IPS DF 6.9 (cell line): ENCODE measurements around the gene CETP.

Source experiments
- DNase-seq: peaks from one replicate; pipeline ENCODE4 v3.0.0-alpha.2; 2013; ENCODE audit warnings: low read depth, low spot score
- H3K27ac ChIP-seq: one replicate; pipeline ENCODE4 v1.5.1; 2013; ENCODE audit warnings: low read length, control low read depth
- H3K27me3 ChIP-seq: 2 replicates; pipeline ENCODE4 v1.6.1; 2013; ENCODE audit warnings: mild to moderate bottlenecking, low read length; ENCODE audit not compliant: control insufficient read depth, insufficient read depth
- H3K36me3 ChIP-seq: 2 replicates; pipeline ENCODE4 v1.6.1; 2013; ENCODE audit warnings: low read length; ENCODE audit not compliant: control insufficient read depth, insufficient read depth
- H3K4me1 ChIP-seq: 2 replicates; pipeline ENCODE4 v1.6.1; 2013; ENCODE audit warnings: low read length; ENCODE audit not compliant: control insufficient read depth, insufficient read depth
- H3K4me3 ChIP-seq: 2 replicates; pipeline ENCODE4 v1.5.1; 2013; ENCODE audit warnings: mild to moderate bottlenecking, low read length
- H3K9me3 ChIP-seq: 2 replicates; pipeline ENCODE4 v1.6.1; 2013; ENCODE audit warnings: low read length, inconsistent platforms; ENCODE audit not compliant: control insufficient read depth, insufficient read depth
- whole genome bisulfite sequencing: extraction: QIAGEN DNeasy Blood & Tissue Kit; methylation state at CpG from one replicate; pipeline ENCODE4 v1.1.7; 2013; ENCODE audit warnings: mixed read lengths, missing lambda C conversion rate; ENCODE audit not compliant: insufficient read length, insufficient coverage; 5-methylcytosine and 5-hydroxymethylcytosine counted together

The CETP gene

GRCh38 chr16:57032346-57032745 lies 70.6 kb downstream of the CETP start:
- Histone ChIP-seq H3K9me3 (no peaks in the 10 kb centered on the region), H3K4me3 (no peak overlapping the region), H3K27me3 (no peaks in the 10 kb centered on the region), H3K27ac (no peak overlapping the region), H3K36me3 (no peaks in the 10 kb centered on the region), H3K4me1 (no peaks in the 10 kb centered on the region)
- DNase-seq, result no peak

GRCh38 chr16:57032931-57033330 lies 71.2 kb downstream of the CETP start:
- Histone ChIP-seq H3K9me3 (no peaks in the 10 kb centered on the region), H3K27me3 (no peaks in the 10 kb centered on the region), H3K27ac (no peak overlapping the region), H3K4me1 (no peaks in the 10 kb centered on the region), H3K4me3 (no peak overlapping the region), H3K36me3 (no peaks in the 10 kb centered on the region)
- no CpG with 5 or more reads among the region's 5 CpGs for WGBS
- no peak for DNase-seq
